ENCODE data around the gene LPIN2.

DNA sequence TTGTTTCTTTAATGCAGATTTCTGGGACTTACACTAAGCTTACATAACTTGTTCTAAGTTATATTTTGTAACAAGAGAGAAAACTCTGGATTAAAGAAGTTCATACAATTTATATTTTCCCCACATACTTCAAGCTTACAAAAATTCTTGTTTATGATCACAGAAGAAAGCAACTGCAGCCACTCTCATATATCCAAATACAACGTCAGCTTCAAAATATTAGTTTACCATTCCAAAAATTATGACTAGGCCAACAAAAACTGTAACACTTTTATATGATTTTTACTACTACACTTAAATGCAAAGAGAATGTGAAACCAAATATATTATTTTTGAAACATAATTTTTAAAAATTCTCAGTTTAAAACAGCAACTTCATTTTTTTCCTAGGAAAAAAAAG lies 30.9 kb downstream of the LPIN2 start:
- TF ChIP-seq, protein P1, sequence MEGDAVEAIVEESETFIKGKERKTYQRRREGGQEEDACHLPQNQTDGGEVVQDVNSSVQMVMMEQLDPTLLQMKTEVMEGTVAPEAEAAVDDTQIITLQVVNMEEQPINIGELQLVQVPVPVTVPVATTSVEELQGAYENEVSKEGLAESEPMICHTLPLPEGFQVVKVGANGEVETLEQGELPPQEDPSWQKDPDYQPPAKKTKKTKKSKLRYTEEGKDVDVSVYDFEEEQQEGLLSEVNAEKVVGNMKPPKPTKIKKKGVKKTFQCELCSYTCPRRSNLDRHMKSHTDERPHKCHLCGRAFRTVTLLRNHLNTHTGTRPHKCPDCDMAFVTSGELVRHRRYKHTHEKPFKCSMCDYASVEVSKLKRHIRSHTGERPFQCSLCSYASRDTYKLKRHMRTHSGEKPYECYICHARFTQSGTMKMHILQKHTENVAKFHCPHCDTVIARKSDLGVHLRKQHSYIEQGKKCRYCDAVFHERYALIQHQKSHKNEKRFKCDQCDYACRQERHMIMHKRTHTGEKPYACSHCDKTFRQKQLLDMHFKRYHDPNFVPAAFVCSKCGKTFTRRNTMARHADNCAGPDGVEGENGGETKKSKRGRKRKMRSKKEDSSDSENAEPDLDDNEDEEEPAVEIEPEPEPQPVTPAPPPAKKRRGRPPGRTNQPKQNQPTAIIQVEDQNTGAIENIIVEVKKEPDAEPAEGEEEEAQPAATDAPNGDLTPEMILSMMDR (IDR thresholded peaks at IDR 0.05) = no peak
- TF ChIP-seq POLR2A (IDR thresholded peaks at IDR 0.05) = no peak
- TF ChIP-seq POLR2AphosphoS5 (IDR thresholded peaks at IDR 0.05) = no peak
